HG03378 (cell line): ENCODE results near the gene MTHFD2.
"Not testable (repeated sequence)": the region's sequence is repeated elsewhere in the genome, so short reads cannot be mapped to it uniquely, and the experiment has no call there.

ENCODE experiments used
- ATAC-seq: cut with Tn5 transposase; IDR thresholded peaks from one replicate; pipeline ENCODE4 v1.9.1; 2021; ENCODE audit warnings: mild to moderate bottlenecking, moderate library complexity; ENCODE audit not compliant: unreplicated experiment

The MTHFD2 gene

DNA sequence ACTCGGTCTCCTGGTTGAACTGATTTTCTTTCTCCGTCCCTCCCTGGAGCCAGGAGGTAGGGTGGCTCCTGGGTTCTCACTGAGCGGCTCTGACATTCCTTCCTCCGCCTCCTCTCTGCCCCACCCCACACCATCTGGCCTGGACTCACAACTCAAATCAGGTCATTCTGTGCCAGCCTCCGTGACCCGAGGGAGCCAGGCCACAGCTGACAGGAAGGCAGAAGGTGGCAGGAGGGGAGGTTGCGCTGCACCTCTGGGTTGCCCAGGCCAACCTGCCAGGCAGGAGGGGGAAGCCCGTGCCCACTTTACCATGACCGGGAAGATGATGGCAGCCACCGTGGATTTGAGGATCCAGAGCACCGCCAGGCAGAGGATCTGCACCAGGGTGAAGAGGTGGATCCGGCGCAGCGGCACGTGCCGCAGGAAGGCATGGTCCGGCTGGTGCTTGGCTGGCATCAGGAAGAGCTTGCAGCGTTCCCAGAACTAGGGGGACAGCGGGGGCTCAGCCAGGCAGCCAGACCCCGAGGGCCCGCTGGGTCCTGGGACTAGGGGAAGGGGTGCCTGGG, 28.3 kb downstream of the MTHFD2 start:
- no peak for ATAC-seq

- no peak for ATAC-seq
Measured at GRCh38 chr2:74227646-74228045, 29.2 kb downstream of the MTHFD2 start.

DNA sequence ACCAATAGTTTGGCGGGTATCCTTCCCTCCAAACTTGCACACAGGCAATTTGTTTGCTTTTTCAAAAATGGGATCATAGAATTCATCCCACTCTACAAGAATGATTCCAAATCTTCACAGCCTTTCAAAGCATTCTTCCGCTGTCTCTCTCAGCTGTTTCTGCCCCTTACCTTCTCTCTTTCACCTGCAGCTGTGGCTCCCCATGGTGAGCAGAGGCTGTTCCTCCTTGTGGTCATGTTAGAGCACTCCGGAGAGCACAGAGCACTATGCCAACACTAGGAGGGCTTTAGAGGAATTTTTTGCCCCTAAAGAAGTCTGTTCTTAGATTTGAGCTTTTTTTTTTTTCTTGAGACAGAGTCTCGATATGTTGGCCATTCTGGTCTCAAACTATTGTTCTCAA, 30.4 kb downstream of the MTHFD2 start:
- ATAC-seq, result no peak

GRCh38 chr2:74229865-74230264, 31.4 kb downstream of the MTHFD2 start:
- ATAC-seq, result not testable (repeated sequence)

GRCh38 chr2:74232426-74232825, 34.0 kb downstream of the MTHFD2 start:
- no peak for ATAC-seq

DNA sequence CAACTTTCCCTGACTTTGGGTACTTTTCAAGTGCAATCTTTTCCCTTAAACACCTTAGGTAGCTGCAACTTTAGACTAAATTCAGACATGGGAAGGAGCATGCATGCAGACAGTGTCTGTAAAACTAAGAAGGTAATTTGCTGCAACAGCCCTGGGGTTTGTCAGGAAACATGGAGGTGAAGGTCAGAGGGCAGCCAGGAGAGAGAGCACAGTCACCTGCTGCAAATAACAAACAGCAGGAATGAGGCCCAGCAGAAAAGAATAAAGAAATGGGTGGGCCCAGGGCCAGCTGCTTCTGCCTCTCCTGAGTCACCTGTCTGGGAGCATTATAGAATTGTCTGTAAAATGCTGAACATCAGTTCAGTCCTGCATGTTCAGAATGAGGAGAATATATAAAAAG, 35.2 kb downstream of the MTHFD2 start:
- no peak for ATAC-seq

DNA sequence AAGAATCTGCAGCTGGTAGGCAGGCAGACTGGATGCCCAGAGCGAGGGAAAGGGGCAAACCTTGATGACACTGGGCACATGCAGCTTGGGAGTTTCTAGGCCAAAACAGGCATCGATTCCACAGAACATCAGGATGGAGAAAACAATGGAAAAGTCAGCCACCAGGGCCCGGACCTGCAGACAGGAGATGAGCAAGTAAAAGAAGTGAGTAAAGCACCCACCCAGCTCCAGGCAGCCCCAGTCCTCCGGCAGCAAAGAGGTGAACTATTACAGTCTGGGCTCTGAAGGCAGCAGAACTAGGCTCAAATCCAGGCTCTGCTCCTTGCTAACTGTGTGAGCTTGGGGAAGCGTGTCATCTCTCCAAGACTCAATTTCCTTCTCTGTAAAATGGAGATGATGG, 36.6 kb downstream of the MTHFD2 start:
- ATAC-seq, result no peak

DNA sequence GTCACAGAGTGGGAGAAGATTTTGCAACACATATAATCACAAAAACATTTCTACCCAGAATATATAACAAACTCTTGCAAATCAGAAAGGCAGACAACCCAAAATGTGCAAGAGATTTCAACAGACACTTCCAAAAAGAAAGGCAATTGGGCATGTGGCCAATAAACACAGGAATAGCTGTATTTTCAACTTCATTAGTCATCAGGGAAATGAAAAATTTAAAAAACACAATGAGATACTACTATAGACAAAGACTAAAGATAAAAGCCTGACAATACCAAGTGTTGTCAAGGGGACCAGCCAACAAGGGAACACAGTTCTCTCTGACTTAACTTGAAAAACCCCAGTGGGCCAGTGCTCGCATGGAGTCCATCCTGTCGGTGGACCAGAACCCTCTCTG, 40.5 kb downstream of the MTHFD2 start:
- ATAC-seq, result no peak

GRCh38 chr2:74239346-74239745, 40.9 kb downstream of the MTHFD2 start:
- ATAC-seq, result no peak

DNA sequence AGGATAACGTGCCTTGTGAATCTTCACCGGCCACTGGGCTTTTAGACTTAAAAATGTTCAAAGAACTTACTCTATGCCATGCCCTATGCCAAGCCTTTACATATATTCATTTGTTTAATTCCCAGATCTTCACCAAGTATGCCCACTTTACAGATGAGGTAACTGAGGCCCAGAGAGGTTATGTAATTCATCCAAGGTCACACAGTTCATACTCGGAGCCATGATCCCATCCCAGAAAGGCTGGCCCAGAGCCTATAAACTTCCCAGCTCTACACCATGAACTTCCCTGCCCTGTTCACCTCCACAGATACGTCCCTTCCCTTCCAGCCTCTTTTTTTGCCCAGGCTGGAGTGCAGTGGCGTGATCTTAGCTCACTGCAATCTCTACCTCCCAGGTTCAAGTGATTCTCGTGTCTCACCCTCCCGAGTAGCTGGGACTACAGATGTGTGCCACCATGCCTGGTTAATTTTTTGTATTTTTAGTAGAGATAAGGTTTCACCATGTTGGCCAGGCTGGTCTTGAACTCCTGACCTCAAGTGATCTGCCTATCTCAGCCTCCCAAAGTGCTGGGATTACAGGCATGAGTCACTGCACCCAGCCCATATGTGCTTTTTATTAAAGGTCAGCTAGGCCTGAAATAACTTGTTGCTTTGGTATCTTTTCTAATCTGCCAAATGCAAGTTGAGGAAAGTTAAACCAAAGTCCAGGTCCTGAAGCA, 44.1 kb downstream of the MTHFD2 start:
- no peak for ATAC-seq

DNA sequence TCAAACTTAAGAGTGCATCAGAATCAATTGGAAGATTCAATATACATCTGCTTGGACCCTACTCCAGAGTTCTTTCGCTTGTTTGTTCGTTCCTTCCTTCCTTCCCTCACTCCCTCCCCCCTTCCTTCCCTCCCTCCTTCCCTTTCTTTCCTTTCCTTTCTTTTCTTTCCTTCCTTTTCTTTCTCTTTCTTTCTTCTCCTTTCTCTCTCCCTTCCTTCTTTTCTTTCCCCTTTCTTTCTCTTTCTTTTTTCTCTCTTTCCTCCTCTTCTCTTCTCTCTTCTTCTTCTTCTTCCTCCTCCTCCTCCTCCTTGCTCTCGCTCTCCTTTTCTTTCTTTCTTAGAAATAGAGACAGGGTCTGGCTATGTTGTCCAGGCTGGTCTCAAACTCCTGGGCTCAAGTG, 45.9 kb downstream of the MTHFD2 start:
- no peak for ATAC-seq

DNA sequence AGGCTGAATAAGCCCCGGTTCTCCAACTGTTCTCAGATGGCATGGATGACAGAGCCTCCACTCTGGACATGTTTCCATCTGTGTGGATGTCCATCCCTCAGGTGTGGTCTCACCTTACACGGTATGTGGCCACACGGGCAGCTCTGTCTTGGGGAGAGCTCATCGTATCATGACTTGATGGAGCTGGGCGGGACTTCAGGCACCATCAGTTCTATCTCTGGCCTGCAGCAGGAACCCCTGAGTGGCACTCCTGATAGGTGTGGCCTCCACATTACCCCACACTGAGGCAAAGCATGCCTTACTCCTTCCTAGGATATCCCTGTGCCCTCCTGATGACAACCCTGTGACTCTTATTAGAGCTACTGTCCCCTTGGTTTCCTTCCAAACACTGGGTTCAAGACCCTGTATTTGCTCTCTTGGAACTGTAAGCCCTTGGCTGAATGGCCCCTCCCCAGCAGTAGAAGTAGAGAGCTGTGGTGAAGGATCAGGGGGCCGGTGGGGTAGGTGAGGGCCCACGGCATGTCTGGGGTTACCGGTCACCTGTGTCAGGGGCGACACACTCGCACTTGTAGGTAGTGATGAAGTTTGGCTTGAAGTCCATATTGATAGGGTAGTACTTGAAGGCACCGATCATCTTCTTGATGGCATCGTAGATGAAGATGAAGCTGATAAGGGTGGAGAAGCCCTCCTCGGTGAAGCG, 48.2 kb downstream of the MTHFD2 start:
- no peak for ATAC-seq

DNA sequence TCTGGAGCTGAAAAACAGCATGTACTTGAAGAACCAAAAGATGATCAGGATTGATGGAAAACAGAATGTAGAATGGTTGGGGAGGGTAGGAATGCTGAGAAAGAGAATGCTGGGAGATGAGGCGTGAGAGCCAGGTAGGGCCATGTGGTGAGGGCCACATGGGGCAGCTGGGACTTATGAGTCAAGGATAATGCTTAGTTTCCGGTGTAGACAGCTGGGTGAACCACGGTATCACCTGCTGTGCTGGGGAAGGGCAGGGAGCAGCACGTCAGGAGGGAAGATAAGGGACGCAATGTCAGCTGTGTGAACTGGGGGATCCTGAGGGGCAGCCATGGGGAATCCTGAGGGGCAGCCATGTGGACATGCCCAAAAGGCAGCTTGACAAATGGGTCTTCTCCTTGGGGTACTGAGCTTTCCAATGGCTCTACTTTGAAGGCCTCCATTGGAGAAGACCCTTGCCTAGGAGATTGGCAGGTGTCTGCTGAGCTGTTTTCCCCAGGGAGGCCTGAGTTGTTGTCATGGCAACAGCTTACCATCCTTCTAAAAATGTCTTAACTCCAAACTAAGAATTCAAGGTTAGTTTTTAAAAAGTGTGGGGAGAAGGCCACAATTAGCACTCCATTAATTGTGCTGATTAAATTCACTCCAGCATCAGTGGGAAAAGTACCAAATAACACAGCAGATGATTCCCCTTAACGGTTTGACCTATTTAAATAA, 51.1 kb downstream of the MTHFD2 start:
- ATAC-seq, result no peak

- no peak for ATAC-seq
Measured at GRCh38 chr2:74250189-74250631, 51.8 kb downstream of the MTHFD2 start.

GRCh38 chr2:74252036-74252435, 53.6 kb downstream of the MTHFD2 start:
- no peak for ATAC-seq

- no peak for ATAC-seq
Measured at GRCh38 chr2:74252862-74253261, 54.4 kb downstream of the MTHFD2 start.

GRCh38 chr2:74253306-74253970, 55.0 kb downstream of the MTHFD2 start:
- no peak for ATAC-seq

GRCh38 chr2:74253971-74254310, 55.5 kb downstream of the MTHFD2 start:
- ATAC-seq, result no peak

DNA sequence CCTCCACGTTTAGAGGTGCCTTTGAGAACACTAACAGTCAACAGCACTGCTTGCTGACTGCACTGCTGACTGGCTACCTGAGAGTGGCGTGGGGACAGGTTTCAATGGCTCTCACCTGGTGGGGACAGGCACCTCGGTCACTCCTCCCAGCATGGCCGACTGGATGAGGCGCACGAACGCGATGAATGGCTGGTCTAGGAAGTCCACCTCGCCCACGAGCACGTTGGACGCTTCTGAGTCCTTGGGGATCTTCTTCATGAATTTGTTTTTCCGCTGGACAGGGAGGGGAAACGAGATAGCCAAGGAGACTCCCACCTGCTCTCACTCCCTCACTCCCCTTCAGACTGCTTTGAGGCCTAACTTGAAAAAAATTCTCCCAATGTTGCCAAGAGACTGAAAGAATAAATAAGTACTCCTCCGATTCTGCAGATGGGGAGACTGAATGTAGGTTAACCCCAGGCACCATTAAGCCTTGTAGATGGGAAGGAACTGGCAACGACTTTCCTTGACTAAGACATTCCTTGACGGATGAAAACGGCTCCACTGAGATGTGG, 57.3 kb downstream of the MTHFD2 start:
- ATAC-seq, result no peak

GRCh38 chr2:74259191-74259590, 60.8 kb downstream of the MTHFD2 start:
- ATAC-seq, result no peak

DNA sequence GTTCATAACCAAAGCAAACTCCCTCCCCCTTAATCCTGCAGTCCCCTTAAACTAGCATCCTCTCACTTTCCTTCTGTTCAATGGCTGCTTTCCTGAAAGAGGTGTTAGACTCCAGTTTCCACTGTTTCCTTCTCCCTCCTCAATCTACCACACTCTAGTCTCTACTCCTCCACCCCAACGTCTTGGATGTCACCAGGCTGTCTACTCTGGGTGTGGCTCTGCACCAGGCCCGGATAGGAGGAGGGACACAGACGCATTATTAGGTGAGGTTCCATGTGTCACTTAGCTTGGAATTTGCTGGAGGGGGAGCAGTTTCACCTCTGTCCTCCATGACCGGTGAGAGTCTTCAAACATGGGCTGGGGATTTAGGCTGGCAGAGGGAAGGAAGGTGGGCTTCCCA, 61.3 kb downstream of the MTHFD2 start:
- ATAC-seq, result no peak
